Activated CD8-positive, alpha-beta memory T cell treated with anti-CD3 and anti-CD28 coated beads, Interleukin-2, amount 50 U/mL, for 24 hours (primary cell): ENCODE data around the gene S1PR3.

ENCODE experiments used
- DNase-seq: peaks from one replicate; pipeline ENCODE4 v3.0.0-alpha.2; 2020; ENCODE audit errors: extremely low read depth

Gene S1PR3

DNA sequence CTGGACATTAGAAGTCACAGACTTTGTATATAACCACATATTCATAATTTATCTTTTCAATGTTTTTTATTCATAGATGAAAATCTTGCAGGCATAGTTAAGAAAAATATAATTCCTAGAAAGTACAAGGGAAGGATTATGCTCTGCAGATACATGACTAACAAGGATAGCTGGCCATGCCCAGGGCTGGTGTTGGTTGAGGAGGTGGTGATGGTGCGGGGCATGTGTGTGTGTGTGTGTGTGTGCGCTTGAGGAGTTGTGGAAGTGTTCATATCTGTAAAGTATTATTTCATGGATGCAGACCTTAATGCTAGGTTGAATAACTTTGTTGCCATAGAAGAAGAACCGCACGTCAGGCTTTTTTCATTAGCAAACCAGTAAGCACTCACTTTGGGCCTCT is 1.3 kb downstream of the S1PR3 start:
- DNase-seq, result no peak

DNA sequence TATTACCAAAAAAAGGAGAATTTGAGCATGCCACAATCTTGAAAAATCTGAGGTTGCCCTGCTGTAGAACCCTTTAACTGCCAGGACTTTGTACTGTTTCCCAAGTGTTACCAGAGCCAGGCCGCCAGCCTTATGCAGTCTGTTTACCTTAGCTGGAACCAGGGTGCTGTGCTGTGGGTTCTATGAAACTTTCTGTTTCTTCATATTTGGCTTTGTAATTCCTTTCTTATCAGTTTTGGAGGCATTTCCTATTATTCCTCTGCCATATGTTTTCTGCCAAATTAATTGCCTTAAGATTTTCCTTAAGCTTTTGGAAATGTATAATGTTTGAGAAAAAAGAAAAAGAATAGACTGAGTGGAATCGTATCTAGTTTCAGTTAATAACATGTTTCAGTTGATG is 2.1 kb downstream of the S1PR3 start:
- DNase-seq, result no peak

DNA sequence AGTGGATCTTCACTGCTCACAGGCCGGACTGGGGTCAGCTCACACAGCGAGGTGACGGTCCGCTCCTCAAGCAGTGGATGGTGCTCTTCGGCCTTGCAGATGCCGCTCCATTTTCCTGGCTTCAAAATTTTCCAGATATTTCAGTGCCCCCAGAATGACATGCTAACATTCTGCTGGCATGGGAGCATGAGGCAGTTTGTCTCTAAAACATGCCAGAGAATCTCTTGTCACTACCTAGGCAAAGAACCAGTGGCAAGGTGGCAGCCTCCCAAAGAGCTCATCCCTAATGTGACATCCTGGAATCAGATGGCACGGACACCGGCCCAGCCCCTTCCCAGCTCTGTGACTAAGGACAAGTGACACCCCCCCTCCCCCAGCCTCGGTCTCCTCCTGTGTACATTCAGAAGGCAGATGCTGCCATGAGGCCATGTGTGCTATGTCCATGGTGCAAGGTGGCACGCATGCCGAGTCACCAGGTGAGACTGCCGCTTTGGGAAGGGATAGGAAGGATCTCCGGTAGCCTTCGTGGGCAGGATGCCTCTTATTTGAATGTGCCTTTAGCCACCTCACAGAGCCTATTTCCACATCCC is 2.7 kb downstream of the S1PR3 start:
- DNase-seq, result no peak

DNA sequence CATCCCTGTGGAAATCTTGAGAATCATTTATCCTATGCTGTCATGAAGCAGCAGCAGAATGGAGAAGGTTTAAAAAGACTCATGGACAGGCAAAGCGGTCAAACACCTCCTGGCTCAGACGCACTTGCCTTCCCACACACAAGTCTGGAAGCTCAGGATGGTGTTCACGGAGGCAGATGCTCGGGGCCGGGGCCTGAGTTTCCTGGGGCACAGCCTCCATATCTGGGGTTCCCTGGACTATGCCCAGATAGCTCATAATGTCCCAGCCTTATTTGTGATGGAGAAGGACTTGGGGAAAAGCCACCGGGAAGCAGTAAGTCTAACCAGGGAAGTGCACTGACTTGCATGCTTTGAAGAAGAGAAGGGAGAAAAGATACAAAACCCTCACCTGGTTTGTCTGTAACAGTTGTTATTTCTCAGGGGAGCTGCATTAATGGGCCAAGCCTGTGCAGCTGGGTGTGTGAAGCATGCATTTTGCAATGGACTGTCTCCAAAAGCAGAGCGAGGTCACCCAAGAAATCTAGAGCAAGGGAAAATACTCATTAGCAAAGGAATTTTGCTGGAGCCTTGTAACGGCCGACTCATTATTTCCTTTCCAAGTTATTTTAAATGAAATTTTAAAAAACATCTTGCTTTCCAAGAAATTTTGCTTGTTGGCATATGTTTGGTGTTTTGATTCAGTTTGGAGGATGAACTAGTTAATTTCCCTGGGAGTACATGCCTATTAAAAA is 3.4 kb downstream of the S1PR3 start:
- DNase-seq, result no peak

DNA sequence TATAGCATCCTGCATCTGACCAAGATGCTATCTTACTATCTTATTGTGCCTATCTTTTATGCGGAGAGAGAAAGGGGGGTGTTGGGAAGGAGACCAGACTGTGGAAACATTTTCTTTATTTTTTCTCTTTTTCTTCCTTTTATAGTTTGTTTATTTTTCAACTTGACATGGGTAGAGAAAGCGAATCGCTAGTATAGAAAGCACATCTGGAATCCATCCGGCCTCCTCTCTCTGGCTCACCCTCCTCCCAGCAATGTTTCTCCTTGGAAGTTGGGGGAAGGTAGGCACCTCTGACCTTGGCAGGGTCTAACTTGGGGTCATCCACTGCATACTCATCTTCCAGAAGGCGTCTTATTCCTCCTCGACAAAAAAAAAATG is 3.9 kb downstream of the S1PR3 start:
- DNase-seq, result no peak

DNA sequence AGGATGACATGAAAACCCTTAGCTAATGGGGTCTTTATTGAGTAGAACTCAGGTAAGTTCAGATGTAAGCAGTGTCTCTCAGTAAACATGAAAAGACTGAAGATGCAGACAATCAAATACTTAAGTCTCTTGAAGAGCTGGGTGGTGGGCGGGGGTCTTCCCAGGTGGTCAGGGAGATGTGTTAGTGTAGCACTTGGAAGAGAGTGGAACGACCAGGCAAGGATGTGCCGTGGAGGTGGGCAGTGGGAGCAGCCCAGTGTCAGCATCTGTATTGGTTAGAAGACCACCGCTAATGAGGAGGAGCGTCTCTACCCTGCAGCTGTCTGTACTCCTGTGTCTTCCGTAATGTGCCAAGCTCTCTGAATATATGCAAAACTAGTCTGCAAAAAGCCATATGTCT is 4.4 kb downstream of the S1PR3 start:
- no peak for DNase-seq

DNA sequence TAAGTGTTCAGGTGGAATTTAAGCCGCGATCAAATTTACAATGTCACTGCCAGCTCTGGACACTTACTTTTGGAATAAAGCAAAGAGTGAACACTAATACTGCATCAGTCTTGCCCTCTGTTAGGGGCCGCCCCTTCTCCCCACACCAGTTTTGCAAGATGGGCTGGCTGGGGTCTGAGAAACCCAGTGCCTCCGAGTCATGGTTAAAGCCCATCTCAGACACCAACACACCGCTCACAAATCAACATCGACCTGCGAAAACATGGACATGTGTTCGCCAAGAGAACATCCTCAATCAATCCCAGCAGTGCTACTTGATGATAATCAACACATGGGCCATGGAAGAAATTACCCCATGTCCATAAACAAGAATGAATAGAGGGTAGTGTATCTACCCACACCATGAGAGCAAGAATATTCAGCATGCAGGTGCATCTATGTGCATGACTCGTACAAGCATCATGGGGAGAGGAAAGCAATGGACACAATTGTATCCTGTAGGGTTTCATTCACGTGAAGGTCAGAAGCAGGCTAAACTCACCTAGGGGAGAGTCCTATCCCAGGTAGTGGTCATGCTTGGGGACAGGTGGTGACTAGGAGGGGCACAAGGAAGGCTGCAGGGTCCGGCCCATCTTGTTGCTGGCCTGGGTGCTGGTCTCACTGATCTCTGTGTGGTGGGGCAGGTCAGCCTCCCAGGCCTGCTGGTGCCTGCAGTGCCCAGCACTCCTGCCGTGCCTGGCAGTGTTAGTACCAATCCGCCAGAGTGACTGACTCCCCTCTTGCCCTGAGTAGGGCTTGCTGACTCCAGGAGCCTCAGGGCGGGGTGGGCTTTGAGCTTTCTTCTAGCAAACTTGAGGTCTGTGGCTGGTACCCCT is 5.0 kb downstream of the S1PR3 start:
- DNase-seq, result no peak

DNA sequence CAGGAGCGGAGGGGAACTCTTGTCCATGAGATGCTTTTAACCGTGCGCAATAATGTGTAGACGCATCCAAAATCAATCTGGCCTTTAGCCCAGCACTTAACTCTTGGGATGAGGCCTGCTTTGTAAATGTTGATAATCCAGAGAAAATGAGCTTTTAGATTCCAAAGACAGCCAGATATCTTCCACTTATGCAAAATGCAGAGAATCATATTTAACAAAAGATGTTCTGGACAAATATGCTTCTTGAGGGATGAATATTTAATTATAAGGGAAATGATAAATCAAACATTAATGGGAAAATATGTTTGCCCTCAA is 5.6 kb downstream of the S1PR3 start:
- DNase-seq, result no peak

DNA sequence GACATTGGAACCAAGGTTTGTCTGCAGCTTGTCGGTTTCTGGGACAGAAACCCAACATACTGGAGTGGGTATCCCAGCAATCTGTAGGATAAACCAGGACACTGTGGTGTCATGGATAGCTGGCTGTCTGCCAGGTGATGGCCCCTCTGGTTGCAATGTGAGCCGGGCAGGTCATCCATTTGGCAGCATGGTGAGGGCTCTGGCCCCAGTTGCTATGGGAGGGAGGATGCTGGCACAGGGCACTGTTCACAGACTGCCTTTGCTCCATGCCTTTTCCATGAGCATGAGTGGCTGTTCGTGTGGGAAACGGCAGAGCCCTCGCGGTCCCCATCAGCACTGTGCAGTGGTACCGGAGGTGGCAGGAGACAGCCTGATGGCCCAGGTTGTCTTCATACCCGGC is 6.4 kb downstream of the S1PR3 start:
- DNase-seq, result no peak

DNA sequence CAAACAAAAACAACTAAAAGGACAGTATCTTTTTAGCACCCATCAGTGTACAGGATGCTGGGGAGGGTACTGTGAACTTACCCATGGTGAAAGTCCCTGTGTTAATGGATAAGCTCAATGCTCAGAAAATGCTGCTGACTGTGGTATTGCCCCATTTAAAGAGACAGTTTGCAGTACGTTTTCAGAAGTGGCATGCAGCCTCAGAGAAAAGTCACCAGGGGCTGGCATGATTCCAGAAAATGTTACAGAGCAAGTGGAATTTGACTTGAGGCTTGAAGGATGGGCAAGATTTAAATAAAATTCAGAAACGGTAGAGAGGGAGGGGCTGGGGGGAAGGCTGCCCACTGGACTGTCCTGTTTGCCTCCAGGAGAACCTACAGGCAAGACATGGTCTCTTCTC is 7.2 kb downstream of the S1PR3 start:
- DNase-seq, result no peak

DNA sequence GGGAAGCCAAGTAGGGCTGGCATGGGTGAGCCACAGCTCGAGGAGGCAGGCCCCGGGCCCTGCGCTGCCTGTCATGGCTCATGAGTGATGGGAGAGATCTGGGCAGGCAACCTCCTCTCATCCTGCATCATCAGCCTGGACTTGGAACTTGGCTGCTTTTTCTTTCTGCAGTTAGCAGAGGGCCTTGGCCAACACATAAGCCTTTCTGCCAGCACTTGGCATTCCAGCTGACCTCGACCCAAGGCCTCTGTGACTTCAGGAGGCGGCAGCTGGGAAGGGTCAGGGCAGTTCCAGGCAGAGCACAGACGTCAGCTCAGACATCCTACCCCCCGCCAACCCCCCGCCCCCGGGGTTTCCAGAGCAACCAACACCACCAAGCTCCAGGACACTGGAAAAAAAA is 7.6 kb downstream of the S1PR3 start:
- DNase-seq, result no peak

DNA sequence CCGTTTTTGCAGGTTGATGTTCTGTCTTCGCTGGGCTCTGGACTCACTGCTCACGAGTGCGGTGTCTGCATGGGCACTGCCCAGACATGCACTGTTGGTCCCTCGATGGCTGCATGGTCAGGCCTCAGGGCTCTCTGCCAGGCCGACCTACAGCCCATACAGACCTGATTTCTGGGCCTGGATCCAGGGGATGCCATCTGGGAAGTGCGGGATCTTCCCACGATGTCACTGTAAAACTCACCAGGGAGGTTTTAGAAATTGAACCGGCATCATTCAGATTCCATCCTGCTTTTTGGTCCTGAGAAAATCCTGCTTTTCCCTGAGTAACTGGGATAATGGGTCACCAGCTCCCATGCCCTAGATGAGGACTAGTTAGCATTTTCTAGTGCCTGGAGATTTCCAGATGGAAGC is 9.1 kb downstream of the S1PR3 start:
- DNase-seq, result no peak

DNA sequence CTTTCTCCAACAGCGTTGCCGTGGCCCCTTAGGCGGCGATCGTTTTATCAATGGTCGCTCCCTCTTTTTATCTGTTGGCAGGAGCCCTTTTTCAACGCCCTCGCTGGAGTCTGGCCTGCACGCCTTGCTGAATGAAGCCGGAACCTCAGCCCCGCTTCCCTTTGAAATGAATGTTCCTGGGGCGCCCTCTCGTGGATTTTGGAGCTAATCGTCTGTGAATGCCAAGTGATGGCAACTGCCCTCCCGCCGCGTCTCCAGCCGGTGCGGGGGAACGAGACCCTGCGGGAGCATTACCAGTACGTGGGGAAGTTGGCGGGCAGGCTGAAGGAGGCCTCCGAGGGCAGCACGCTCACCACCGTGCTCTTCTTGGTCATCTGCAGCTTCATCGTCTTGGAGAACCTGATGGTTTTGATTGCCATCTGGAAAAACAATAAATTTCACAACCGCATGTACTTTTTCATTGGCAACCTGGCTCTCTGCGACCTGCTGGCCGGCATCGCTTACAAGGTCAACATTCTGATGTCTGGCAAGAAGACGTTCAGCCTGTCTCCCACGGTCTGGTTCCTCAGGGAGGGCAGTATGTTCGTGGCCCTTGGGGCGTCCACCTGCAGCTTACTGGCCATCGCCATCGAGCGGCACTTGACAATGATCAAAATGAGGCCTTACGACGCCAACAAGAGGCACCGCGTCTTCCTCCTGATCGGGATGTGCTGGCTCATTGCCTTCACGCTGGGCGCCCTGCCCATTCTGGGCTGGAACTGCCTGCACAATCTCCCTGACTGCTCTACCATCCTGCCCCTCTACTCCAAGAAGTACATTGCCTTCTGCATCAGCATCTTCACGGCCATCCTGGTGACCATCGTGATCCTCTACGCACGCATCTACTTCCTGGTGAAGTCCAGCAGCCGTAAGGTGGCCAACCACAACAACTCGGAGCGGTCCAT is 10.0 kb downstream of the S1PR3 start:
- DNase-seq, result peak; percentile 61

DNA sequence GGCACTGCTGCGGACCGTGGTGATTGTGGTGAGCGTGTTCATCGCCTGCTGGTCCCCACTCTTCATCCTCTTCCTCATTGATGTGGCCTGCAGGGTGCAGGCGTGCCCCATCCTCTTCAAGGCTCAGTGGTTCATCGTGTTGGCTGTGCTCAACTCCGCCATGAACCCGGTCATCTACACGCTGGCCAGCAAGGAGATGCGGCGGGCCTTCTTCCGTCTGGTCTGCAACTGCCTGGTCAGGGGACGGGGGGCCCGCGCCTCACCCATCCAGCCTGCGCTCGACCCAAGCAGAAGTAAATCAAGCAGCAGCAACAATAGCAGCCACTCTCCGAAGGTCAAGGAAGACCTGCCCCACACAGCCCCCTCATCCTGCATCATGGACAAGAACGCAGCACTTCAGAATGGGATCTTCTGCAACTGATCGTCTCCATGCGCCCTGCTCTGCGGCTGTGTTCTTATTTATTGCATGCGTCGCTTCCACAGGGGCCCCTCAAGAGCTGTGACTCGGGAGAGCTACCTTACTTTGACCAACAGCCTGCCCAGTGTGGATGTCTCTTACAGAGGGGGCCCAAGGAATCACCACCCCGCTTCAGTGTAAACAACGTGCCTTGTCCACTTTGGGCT is 10.8 kb downstream of the S1PR3 start:
- DNase-seq, result no peak

DNA sequence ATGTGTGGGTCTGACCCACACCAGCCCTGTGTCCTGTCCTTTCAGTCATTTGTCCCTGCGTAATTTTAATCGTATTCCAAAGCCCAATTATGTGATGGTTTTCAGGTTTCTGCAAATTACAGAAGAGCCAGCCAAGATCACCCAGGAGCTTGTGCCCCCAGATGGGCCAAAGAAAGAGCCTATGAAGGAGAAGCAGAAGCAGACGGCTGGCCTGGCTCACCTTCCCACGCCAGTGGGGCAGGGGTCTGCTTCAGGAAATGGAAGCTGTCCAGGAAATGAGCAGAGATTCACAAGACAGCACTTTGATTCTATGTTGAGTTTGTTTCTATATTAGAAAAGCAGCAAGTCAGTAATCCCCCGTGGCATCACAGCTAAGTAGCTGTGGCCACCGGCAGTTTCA is 11.7 kb downstream of the S1PR3 start:
- no peak for DNase-seq

DNA sequence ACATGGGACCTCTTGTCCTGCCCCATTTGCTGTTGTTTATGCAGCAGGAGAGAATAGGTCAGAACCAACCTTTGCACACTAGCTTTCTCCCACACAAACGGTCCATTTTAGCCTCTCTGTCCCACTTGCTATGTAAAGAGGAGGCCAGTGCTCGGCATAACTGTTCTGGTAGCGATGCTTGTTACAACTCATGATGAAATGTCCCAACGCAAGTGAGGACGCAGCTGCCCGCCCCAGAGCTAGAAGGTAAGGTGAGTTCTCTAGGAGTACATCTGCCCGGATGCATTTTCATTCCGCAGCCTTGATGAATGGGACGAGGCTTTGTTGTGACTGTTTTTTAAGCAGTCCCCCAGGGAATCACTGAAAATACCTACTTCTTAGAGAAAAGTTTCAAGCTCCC is 14.1 kb downstream of the S1PR3 start:
- DNase-seq, result no peak

DNA sequence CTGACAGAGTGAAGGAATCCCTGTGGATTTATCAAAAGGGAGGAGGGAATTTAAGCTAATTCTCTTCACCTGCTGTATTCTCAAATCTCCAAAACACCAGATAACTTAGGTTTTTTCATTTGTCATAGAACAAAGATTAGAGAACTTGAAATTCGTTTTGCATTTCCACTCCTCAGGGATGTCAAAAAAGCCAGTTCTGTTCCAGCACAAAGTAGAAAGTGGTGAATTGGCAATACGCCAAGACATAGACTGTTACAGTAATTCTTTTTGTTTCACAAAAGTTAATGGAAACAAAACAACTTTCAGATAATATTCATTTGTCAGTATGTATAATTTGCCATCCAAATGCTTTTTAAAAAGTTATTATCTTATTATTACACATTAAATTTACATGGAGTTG is 15.0 kb downstream of the S1PR3 start:
- no peak for DNase-seq

DNA sequence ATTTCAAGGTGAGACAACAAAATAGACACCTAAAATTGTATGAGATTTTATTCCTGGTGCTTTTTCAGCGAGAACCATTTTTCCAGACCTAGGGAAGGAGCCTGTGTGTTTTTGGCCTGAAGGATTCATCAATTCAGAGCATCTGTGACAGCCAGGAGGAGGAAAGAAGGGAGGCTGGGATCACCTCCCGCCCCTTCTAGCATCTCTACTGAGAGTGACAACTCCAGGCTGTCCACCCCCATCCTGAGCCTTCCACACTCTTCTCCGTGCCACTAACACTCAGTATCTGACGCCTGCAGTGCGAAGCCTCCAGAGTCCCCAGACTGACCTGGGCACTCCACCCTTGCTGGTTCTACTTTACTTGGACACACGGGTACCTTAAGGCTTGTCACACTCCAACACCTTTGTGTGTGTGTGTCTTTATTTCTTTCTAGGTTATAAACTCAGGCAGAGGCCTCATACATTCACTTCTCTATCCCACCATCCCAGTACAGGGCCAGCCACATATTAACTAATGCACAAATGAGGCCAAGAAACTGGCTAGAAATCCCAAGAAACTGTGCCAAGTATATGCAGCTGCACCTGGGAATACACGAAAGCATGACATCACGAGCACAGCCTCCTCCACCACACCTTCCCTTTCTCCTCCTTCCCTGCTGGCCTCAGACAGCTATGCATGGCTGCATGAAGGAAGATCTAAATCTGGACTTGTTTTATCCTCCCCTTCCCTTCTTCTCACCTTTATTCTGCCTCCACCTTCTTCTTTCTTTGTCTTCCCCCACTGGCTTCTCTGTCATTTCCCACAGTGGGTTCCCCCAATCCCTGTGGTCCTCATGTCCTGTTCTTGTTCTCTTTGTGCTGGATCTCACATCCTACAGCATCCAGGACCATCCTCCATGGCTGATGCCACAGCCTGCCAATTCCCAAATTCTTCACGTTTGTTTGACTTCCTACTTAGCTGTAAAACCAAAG is 16.0 kb downstream of the S1PR3 start:
- no peak for DNase-seq

DNA sequence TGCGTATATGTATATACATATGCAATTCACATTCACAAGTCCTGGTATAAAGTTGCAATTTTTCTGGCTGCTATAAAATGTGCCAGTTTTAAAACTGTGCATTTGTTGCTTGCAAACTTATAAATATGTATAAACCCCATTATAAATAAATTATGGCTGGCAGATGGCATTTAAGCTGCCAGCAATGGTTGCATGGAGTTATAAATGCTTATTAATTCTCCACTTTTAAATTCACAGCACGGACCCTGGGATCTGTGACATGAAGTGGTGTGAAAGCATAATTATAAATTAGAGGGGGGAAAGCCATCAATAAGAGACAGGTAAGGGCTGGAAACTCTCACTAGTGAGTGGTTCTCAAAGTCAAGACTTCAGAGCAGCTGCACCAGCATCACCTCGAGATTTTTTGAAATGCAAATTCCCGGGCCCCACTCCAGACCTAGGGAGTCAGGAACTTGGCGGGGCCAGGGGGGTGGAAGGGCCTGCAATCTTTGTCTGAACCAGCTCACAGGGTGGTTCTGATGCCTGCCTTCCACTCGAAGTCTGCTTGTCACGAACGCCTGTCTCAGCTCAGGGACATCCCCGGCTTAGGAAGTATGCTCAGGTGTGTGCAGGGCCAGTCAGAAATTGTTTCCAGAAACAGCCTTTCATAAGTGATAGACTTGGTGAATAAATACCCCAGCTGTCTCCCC is 16.9 kb downstream of the S1PR3 start:
- DNase-seq, result no peak
